HFFc6 (cell line): Measurements from ENCODE around the gene CTBP1. TPM values are rescaled to one million over a fixed set of nuclear protein-coding genes. Genes with fewer than 3 reads are reported as not detected.
"Not testable (repeated sequence)": the region's sequence is repeated elsewhere in the genome, so short reads cannot be mapped to it uniquely, and the experiment has no call there.

ENCODE experiments used
- DNase-seq: peaks from one replicate; pipeline ENCODE4 v3.0.0-alpha.2; 2018
- H3K27ac Mint-ChIP-seq: 2 replicates; pipeline ENCODE4 v1.8.0; 2020; ENCODE audit warnings: mild to moderate bottlenecking, mixed read lengths
- H3K27me3 Mint-ChIP-seq: 2 replicates; pipeline ENCODE4 v1.8.0; 2021; ENCODE audit warnings: mild to moderate bottlenecking, moderate library complexity, mixed read lengths; ENCODE audit not compliant: insufficient read depth
- H3K36me3 Mint-ChIP-seq: 2 replicates; pipeline ENCODE4 v1.8.0; 2021; ENCODE audit warnings: low read depth, mixed read lengths
- H3K4me1 Mint-ChIP-seq: 2 replicates; pipeline ENCODE4 v1.8.0; 2020; ENCODE audit warnings: low read depth, mixed read lengths
- H3K4me3 Mint-ChIP-seq: 2 replicates; pipeline ENCODE4 v1.8.0; 2020; ENCODE audit warnings: mild to moderate bottlenecking, moderate library complexity, mixed read lengths
- H3K9me3 Mint-ChIP-seq: 2 replicates; pipeline ENCODE4 v1.8.0; 2020; ENCODE audit warnings: mild to moderate bottlenecking, mixed read lengths
- total RNA-seq, 6 experiments: library from RNA; stranded (reverse); fragmentation: NEBNext Ultra II Directional; extraction: Animal tissue kit (Norgen Biotek cat#: 25700); gene quantifications; 2 replicates in 1 of 6; 3 replicates in 5 of 6; pipeline ENCODE4 v1.2.3, GENCODE V29; 2021
- TF ChIP-seq, protein P1 (sequence below): fragments of 200-600 bp; sonication (generic); IDR thresholded peaks from 2 replicates; pipeline ENCODE4 v1.5.0; 2021; ENCODE audit warnings: antibody characterized with exemption, mild to moderate bottlenecking

CTBP1 gene
- total RNA-seq, 6 experiments from 2014 or later = 109 to 126 (median 114) TPM

DNA sequence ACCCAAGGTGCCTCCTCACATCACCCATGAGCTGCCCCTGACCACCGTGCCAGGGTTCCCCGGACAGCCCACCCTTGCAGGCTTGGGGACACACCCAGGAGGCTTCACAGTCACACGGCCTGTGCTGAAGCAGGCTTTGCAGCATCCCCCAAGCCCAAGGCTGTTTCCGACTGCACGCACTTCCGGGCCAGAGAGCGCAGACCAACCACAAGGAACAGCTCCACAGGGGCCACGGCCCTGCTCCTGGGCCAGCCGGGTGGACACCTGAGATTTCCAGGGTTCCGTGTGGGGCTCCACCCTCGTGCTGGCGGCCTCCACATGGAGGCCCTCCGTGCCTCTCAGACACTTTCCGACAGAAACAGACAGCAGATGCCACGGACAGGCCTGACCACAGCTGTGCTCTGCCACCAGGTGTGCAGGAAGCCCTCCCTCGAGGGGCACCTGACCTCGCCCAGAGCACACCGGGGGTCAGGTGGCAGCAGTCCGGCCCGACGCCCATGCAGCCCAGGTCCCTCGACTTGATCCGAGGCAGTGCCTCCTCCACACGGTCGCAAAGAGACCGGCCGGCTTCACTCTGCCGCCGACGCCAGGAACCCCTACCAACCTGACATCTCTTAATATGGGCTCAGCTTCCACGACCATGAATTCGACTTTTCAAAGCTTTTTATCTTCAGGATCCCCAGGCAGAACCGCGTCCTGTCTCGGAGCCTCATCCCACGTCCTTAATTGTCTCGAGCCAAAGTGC lies 8.0 kb downstream of the CTBP1 start:
- DNase-seq = no peak
- Mint-ChIP-seq H3K4me1 (no peaks in the 10 kb centered on the region; the same call in 1 of the 2 replicates), H3K27me3 (no peaks in the 10 kb centered on the region), H3K4me3 (no peak overlapping the region), H3K36me3 (no peaks in the 10 kb centered on the region; the same call in 1 of the 2 replicates), H3K9me3 (no peaks in the 10 kb centered on the region), H3K27ac (no peak overlapping the region)
- TF ChIP-seq, protein P1, sequence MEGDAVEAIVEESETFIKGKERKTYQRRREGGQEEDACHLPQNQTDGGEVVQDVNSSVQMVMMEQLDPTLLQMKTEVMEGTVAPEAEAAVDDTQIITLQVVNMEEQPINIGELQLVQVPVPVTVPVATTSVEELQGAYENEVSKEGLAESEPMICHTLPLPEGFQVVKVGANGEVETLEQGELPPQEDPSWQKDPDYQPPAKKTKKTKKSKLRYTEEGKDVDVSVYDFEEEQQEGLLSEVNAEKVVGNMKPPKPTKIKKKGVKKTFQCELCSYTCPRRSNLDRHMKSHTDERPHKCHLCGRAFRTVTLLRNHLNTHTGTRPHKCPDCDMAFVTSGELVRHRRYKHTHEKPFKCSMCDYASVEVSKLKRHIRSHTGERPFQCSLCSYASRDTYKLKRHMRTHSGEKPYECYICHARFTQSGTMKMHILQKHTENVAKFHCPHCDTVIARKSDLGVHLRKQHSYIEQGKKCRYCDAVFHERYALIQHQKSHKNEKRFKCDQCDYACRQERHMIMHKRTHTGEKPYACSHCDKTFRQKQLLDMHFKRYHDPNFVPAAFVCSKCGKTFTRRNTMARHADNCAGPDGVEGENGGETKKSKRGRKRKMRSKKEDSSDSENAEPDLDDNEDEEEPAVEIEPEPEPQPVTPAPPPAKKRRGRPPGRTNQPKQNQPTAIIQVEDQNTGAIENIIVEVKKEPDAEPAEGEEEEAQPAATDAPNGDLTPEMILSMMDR = no peak

DNA sequence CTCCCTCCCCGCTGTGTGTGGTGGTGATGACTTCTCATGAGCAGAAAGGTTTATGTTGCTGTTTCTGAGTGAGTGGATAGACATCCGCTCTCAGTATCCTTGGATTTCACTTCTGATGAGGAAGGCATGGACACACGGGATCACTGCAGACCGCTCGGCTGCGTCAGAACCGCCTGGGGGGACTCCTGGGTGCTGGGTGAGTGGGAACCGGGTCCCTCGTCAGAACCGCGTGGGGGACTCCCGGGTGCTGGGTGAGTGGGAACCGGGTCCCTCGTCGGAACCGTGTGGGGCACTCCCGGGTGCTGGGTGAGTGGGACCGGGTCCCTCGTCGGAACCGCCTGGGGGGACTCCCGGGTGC lies 9.0 kb downstream of the CTBP1 start:
- Mint-ChIP-seq H3K4me3 (no peak overlapping the region), H3K27me3 (no peaks in the 10 kb centered on the region), H3K9me3 (no peaks in the 10 kb centered on the region), H3K4me1 (peaks cover 4% of the 10 kb centered on the region; the same call in 1 of the 2 replicates), H3K36me3 (peaks cover 6% of the 10 kb centered on the region), H3K27ac (no peak overlapping the region)
- no peak for DNase-seq
- TF ChIP-seq, protein P1 = no peak

DNA sequence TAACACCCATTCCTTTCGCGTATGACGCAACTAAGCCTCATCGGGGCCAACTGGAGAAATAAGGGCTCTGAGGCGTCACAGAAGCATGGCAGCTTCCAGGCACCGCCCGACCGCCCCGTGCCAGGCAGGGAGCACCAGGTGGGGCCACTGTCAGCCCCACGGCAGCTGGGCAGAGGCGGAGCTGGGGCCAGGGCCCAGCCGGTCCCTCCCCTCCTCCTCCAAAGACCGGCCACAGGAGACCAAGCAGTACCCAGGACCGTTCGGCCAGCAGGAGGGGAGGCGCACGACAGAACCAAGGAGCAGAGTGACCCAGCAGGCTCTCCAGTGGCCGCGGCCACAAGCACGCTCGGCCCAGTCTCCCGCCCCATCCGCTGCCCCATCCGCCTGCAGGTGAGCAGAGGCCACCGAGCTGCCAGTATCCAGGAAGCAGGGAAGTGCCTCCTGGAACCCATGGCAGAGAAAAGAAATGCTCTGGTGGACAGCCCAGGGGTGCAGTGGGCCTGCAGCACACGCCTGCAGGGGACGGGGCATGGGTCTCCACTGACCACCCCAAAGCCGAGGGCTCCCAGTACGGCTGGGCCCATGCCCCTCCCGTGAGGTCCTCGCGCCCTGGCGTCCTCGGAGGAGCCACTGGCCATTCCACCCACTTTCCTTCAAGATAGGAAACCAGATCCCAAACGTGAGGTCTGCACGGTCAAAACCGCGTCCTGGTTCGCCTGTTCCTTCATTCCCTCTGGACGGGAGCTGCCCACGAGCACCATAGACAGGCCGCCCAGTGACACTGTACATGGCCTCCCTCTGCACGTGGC lies 9.6 kb downstream of the CTBP1 start:
- DNase-seq = no peak
- Mint-ChIP-seq H3K4me1 (peaks cover 9% of the 10 kb centered on the region), H3K27ac (no peak overlapping the region; the same call in 1 of the 2 replicates), H3K9me3 (no peaks in the 10 kb centered on the region), H3K27me3 (no peaks in the 10 kb centered on the region), H3K4me3 (no peak overlapping the region), H3K36me3 (peaks cover 6% of the 10 kb centered on the region)
- TF ChIP-seq, protein P1 = no peak

DNA sequence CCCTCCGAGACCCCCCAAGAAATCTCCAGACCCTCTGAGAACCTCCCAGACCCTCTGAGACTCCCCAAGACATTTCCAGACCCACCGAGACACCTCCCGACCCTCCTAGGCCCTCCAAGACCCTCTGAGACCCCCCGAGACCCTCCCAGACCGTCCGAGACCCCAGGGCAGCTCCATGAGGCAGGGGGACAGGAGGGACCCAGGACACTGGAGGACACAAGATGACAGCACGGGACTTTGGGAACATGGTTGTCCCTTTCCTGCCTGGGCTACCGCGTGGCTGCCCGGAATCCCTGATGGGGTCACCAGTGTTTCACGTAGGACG lies 10.3 kb downstream of the CTBP1 start:
- TF ChIP-seq, protein P1 = no peak
- Mint-ChIP-seq H3K27ac (no peak overlapping the region; the same call in 1 of the 2 replicates), H3K27me3 (no peaks in the 10 kb centered on the region), H3K4me1 (peaks cover 14% of the 10 kb centered on the region), H3K36me3 (peaks cover 6% of the 10 kb centered on the region), H3K4me3 (no peak overlapping the region), H3K9me3 (no peaks in the 10 kb centered on the region)
- no peak for DNase-seq

DNA sequence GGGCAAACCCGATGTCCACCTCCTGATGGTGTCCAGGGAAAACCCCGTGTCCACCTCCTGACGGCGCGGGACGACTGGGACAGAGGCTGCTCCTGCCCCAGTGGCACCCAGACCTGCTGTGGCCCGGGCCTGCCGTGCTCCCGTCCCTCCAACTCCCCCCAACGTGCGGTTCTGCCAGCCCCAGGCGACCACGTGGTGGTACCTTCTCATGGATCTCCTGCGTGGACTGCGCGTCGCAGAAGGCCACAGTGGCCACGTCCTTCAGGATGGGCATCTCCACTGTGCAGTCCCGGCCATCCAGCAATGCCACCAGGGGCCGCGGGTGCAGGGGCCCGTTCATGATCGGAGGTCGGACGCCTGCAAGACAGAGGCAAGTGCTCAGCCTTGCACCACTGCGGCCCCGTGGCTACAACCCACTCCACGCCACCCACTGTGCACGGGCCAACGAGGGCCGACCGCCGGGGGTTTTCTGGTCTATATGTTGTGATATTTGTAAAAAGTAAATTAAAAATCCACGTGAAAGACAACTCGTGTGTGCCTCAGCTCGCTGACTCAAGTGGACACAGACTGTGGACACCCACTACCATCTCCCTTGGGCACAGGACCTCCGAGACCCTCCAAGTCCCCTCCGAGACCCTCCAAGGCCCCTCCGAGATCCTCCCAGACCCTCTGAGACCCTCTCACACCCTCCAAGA lies 10.8 kb downstream of the CTBP1 start:
- Mint-ChIP-seq H3K36me3 (peaks cover 6% of the 10 kb centered on the region), H3K27me3 (no peaks in the 10 kb centered on the region), H3K4me3 (no peak overlapping the region), H3K4me1 (peaks cover 14% of the 10 kb centered on the region), H3K27ac (no peak overlapping the region), H3K9me3 (no peaks in the 10 kb centered on the region)
- TF ChIP-seq, protein P1 = no peak
- no peak for DNase-seq

DNA sequence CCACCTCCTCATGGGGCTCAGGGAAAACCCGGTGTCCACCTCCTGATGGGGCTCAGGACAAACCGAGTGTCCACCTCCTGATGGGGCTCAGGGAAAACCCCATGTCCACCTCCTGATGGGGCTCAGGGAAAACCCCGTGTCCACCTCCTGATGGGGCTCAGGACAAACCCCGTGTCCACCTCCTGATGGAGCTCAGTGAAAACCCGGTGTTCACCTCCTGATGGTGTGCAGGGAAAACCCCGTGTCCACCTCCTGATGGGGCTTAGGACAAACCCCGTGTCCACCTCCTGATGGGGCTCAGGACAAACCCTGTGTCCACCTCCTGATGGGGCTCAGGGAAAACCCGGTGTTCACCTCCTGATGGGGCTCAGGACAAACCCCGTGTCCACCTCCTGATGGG lies 11.7 kb downstream of the CTBP1 start:
- H3K27me3 Mint-ChIP-seq, H3K9me3 Mint-ChIP-seq, H3K36me3 Mint-ChIP-seq, H3K27ac Mint-ChIP-seq, H3K4me3 Mint-ChIP-seq, DNase-seq: not testable (repeated sequence)
- H3K4me1 Mint-ChIP-seq = peaks cover 14% of the 10 kb centered on the region

DNA sequence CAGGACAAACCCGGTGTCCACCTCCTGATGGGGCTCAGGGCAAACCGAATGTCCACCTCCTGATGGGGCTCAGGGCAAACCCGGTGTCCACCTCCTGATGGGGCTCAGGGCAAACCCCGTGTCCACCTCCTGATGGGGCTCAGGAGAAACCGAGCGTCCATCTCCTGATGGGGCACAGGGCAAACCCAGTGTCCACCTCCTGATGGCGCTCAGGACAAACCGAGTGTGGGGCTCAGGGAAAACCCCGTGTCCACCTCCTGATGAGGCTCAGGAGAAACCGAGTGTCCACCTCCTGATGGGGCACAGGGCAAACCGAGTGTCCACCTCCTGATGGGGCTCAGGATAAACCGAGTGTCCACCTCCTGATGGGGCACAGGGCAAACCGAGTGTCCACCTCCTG lies 12.1 kb downstream of the CTBP1 start:
- not testable (repeated sequence) for H3K27ac Mint-ChIP-seq, H3K4me3 Mint-ChIP-seq, H3K27me3 Mint-ChIP-seq, H3K9me3 Mint-ChIP-seq, DNase-seq
- Mint-ChIP-seq H3K36me3 (peaks cover 12% of the 10 kb centered on the region), H3K4me1 (peaks cover 14% of the 10 kb centered on the region)
